Thymus (tissue), 11 donors: ENCODE measurements around the gene B4GALNT1. TPM values are rescaled to one million over a fixed set of nuclear protein-coding genes. Genes with fewer than 3 reads are reported as not detected.
"Not testable (repeated sequence)": the region's sequence is repeated elsewhere in the genome, so short reads cannot be mapped to it uniquely, and the experiment has no call there.

Experiments used
- DNase-seq, 9 donors: peaks; one replicate each; pipeline ENCODE4 v3.0.0-alpha.2; 2013; ENCODE audit warnings: low spot score in 9 of 9, low read depth in 6 of 9, missing footprints in 1 of 9
- H3K27ac ChIP-seq, 2 donors: one replicate each; pipeline ENCODE4 v1.5.1; 2013; ENCODE audit warnings: control low read depth in 1 of 2, low read depth in 1 of 2, low read length in 1 of 2, mild to moderate bottlenecking in 1 of 2, moderate library complexity in 1 of 2
- H3K27me3 ChIP-seq, 2 donors: one replicate each; pipeline ENCODE4 v1.5.1; 2013; ENCODE audit warnings: low read length in 1 of 2; ENCODE audit not compliant: control insufficient read depth in 2 of 2, insufficient read depth in 1 of 2
- H3K36me3 ChIP-seq, 2 donors: one replicate each; pipeline ENCODE4 v1.5.1; 2013; ENCODE audit warnings: low read length in 1 of 2, mild to moderate bottlenecking in 1 of 2, moderate library complexity in 1 of 2; ENCODE audit not compliant: control insufficient read depth in 2 of 2, insufficient read depth in 2 of 2
- H3K4me1 ChIP-seq, 2 donors: one replicate each; pipeline ENCODE4 v1.5.1; 2013; ENCODE audit warnings: low read length in 2 of 2; ENCODE audit not compliant: control insufficient read depth in 2 of 2, insufficient read depth in 2 of 2
- H3K4me3 ChIP-seq, 2 donors: one replicate each; pipeline ENCODE4 v1.5.1; 2013; ENCODE audit warnings: low read length in 2 of 2, control low read depth in 1 of 2, mild to moderate bottlenecking in 1 of 2
- H3K9me3 ChIP-seq, 2 donors: one replicate each; pipeline ENCODE4 v1.5.1; 2013; ENCODE audit warnings: low read length in 1 of 2, mild to moderate bottlenecking in 1 of 2; ENCODE audit not compliant: control insufficient read depth in 2 of 2, insufficient read depth in 1 of 2
- WGBS: extraction: QIAGEN DNeasy Blood & Tissue Kit; methylation state at CpG from one replicate; pipeline ENCODE4 v1.1.7; 2013; 5-methylcytosine and 5-hydroxymethylcytosine counted together
- polyA plus RNA-seq: library from polyadenylated mRNA; stranded (reverse); fragments of 200-250 nt; gene quantifications from one replicate; pipeline ENCODE4 v1.2.3, GENCODE V29; 2013
- total RNA-seq: library from RNA; stranded (reverse); fragments of 120-200 nt; gene quantifications from one replicate; pipeline ENCODE4 v1.2.4, GENCODE V29; 2013
- donor health status: healthy.

Gene B4GALNT1
- total and polyA plus RNA-seq, 2 donors, result 0.57 to 1.3 TPM

- no peaks in the 10 kb centered on the region for H3K9me3 ChIP-seq
- DNase-seq, result no peak
- peaks cover 6 to 38% of the 10 kb centered on the region in 2 donors for H3K27me3 ChIP-seq
- H3K4me3 ChIP-seq, result no peak overlapping the region
- H3K4me1 ChIP-seq, result no peaks in the 10 kb centered on the region
- H3K36me3 ChIP-seq, result no peaks in the 10 kb centered on the region
- 90% methylated on average over 7 of the region's 7 CpGs for WGBS
- H3K27ac ChIP-seq, result no peak overlapping the region
Measured at GRCh38 chr12:57640175-57641042, 7.4 kb upstream of the B4GALNT1 start.

- no peak overlapping the region for H3K4me3 ChIP-seq
- H3K4me1 ChIP-seq, result peaks cover 0 to 1% of the 10 kb centered on the region in 2 donors
- 98% methylated on average over 3 of the region's 3 CpGs for WGBS
- no peaks in the 10 kb centered on the region for H3K36me3 ChIP-seq
- no peak for DNase-seq
- no peaks in the 10 kb centered on the region for H3K9me3 ChIP-seq
- no peak overlapping the region for H3K27ac ChIP-seq
- H3K27me3 ChIP-seq, result peaks cover 19 to 50% of the 10 kb centered on the region in 2 donors
Measured at GRCh38 chr12:57638096-57638495, 5.1 kb upstream of the B4GALNT1 start.

GRCh38 chr12:57637364-57637763 lies 4.4 kb upstream of the B4GALNT1 start:
- Histone ChIP-seq H3K27ac (no peak overlapping the region), H3K4me1 (peaks cover 0 to 7% of the 10 kb centered on the region in 2 donors), H3K27me3 (peaks cover 25 to 57% of the 10 kb centered on the region in 2 donors), H3K4me3 (no peak overlapping the region), H3K36me3 (no peaks in the 10 kb centered on the region), H3K9me3 (no peaks in the 10 kb centered on the region)
- DNase-seq, result no peak
- WGBS, result 80% methylated on average over 3 of the region's 3 CpGs

- Histone ChIP-seq H3K27me3 (peaks cover 31 to 62% of the 10 kb centered on the region in 2 donors), H3K4me1 (peaks cover 0 to 11% of the 10 kb centered on the region in 2 donors)
- H3K4me3 ChIP-seq, DNase-seq, H3K9me3 ChIP-seq, H3K36me3 ChIP-seq, H3K27ac ChIP-seq: not testable (repeated sequence)
- 98% methylated on average over 9 of the region's 9 CpGs for WGBS
Measured at GRCh38 chr12:57636731-57637130, 3.7 kb upstream of the B4GALNT1 start.

- 2% methylated on average over 67 of the region's 67 CpGs for WGBS
- Histone ChIP-seq H3K27ac (no peak overlapping the region), H3K9me3 (peaks cover 0 to 5% of the 10 kb centered on the region in 2 donors), H3K4me1 (peaks cover 0 to 11% of the 10 kb centered on the region in 2 donors), H3K4me3 (peak overlapping the region in 1 of 2 donors; percentile 44), H3K36me3 (no peaks in the 10 kb centered on the region), H3K27me3 (peaks cover 66 to 80% of the 10 kb centered on the region in 2 donors)
- DNase-seq, result no peak
Measured at GRCh38 chr12:57632073-57632957, 686 bp downstream of the B4GALNT1 start.

GRCh38 chr12:57631566-57632072 lies 1.4 kb downstream of the B4GALNT1 start:
- H3K4me3 ChIP-seq, result no peak overlapping the region
- no peak for DNase-seq
- peaks cover 0 to 11% of the 10 kb centered on the region in 2 donors for H3K4me1 ChIP-seq
- H3K36me3 ChIP-seq, result no peaks in the 10 kb centered on the region
- peaks cover 0 to 5% of the 10 kb centered on the region in 2 donors for H3K9me3 ChIP-seq
- H3K27ac ChIP-seq, result no peak overlapping the region
- WGBS, result 13% methylated on average over 26 of the region's 26 CpGs
- peaks cover 71 to 84% of the 10 kb centered on the region in 2 donors for H3K27me3 ChIP-seq

- Histone ChIP-seq H3K27ac (no peak overlapping the region), H3K27me3 (peaks cover 74 to 89% of the 10 kb centered on the region in 2 donors), H3K4me1 (peaks cover 0 to 11% of the 10 kb centered on the region in 2 donors), H3K9me3 (peaks cover 0 to 5% of the 10 kb centered on the region in 2 donors), H3K4me3 (no peak overlapping the region), H3K36me3 (no peaks in the 10 kb centered on the region)
- no peak for DNase-seq
- 63% methylated on average over 6 of the region's 6 CpGs for WGBS
Measured at GRCh38 chr12:57630891-57631433, 2.0 kb downstream of the B4GALNT1 start.

GRCh38 chr12:57629897-57630471 lies 3.0 kb downstream of the B4GALNT1 start:
- Histone ChIP-seq H3K4me3 (no peak overlapping the region), H3K4me1 (peaks cover 0 to 11% of the 10 kb centered on the region in 2 donors), H3K27ac (no peak overlapping the region), H3K27me3 (peaks cover 77 to 92% of the 10 kb centered on the region in 2 donors), H3K36me3 (no peaks in the 10 kb centered on the region), H3K9me3 (peaks cover 0 to 5% of the 10 kb centered on the region in 2 donors)
- DNase-seq, result no peak
- 88% methylated on average over 5 of the region's 5 CpGs for WGBS
